SK-N-DZ (cell line): ENCODE measurements around the gene PIAS4.

Experiments
- DNase-seq: peaks from one replicate; pipeline ENCODE4 v3.0.0-alpha.2; 2015; ENCODE audit warnings: low spot score

The PIAS4 gene

DNA sequence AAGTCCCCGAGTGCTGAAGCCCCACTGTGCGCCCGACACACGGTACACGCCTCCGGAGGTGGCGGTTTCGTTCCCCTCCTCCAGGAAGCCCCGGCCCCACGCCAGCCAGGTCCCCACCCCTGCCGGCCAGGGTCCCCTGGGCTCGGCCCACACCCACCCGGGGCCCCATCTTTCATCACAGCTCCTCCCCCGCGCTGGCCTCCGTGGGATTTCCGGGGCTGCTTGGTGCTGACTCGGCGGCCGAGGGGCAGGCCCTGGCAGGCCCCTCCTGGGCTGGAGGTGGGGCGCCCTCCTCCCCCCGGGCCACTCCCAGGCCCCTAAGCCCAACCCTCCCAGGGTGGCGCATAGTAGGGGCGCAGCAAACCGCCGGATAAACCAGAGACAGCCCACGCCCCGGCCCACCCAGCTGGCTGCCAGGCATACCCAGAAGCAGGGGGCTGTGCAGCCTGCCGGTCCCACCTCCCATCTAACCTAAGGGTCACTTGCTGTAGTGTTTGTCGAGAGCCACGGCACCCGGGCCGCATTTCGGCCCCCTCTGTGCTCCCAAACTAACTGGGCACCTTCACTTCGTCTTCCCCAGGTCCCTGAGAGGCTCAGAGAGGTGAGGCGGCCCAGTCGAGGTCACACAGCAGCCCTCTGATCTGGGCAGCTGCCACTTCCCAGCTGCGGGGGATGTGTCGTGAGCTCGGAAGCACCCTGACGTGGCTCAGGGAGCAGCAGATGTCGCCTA lies 52.5 kb downstream of the PIAS4 start:
- DNase-seq, result no peak

DNA sequence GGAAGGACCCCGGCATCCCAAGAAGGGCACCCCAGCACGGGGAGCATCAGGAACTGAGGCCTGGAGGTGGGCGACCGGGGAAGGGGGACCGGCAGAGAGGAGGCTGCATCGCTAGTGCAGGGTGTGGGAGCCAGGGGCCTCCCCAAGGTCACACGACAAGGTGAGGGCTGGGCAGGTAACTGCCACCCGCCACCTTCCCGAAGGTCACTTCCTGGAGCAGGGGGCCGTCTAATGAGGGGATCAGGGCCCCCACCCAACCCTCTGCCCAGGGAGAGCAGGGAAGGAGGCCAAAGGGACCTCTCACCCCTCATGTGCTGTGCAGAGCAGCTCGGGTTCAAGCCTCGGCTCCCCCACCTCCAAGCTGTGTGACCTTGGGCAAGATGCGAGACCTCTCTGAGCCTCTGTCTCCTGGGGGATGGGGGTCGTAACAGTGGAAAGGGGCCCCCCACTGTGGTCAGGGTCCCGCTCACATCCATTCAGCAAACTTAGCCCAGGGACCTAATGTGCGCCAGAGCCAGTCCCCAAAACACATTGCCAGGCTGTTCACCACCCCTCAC lies 53.2 kb downstream of the PIAS4 start:
- DNase-seq, result no peak

DNA sequence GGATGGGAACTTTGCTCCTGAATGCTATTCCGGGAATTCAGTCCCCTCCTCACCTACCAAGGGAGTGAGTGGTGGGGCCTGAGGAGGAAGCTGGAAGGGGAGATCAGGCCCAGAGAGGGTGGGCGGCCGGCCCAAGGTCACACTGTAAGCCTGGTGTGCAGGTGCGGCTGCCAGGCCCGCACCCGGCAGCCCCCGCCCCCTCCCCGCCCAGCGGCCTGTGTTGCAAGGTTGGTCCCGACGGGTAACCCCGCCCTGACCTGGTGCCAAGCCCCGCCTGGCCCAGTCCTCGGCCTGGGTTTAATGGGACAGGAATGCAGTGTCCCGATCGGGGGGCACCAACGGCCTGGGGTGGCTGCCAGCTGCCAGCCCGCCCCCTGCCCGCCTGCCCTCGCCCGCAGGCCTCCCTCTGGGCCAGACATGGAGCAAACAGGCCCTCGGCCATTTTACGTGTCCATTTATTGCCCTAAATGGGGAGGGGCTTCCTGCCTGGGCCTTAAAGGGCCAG lies 53.7 kb downstream of the PIAS4 start:
- no peak for DNase-seq

DNA sequence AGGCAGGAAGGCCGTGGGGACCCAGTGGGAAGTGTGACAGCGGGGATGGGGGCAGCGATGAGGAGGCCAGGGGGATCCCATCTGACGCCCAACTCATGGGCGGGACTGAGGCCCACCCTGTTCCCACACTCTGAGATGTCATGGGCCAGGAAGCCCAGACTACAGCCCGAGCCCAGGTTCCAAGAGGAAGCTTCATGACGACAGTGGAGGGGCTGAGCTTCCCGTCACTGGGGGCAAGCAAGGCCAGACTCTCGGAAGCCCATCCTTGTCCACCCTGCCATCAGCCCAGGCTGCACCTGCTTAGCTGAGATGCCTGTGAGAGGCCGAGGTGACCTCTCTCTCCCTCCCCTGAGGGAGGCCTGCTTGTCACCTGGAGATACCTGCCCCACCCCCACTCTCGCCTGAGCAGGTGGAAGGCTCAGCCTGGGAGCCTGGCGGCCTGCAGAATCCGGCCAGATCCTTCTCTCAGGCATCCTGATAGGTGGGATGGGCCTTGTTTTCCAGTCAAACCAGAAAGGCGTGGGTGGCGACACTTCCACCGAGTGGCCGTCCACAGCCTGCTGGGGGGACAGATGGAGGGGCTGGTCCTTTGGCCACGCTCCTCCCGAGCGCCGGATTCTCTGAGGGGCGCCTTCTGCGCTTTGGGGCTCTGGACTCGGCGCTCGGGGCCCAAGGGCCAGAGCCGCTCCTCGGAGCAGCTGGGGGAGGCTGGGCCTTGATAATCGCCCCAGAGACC lies 54.3 kb downstream of the PIAS4 start:
- DNase-seq, result no peak

DNA sequence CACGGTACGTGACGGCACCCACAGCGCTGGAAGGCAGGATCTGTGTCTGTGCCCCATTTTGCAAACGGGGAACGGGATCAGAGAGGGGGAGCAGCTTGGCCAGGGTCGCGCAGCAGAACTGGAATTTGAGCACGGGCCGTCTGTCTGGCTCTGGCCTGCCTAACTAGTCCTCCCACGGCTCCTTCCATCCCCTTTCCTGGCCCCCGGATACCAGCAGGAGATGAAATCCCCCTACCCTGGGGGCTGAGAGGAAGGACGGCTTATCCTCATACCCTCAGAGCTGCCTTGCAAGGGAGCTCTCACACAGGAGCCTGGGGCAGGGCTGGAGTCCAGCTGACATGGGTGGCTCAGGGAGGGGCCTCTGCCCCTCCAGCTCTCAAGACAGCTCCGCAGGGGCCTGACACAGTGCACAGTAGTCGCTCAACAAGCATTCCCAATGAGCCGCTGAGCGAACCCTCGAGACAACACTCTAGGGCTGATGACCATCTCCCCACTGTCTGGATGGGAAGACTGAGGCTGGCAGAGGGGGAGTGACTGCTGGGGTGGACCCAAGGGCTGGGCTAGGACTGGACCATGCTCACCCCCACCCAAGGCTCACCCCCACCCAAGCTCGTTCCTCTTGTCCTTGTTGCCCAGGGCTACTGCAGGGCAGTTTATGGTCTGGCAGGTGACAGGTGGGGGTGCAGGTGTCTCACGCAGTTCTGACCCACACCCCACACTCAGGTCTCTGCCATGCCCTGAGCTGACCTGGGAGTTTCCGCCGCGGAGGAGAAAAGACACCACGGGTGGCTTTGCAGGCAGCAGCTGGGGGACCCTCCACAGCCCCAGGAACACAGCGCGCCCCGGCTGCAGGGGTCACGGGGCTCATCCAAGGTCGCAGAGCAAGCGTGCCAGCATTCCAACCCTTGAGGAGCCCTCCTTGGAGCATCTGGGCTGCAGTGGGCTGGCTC lies 55.2 kb downstream of the PIAS4 start:
- no peak for DNase-seq

DNA sequence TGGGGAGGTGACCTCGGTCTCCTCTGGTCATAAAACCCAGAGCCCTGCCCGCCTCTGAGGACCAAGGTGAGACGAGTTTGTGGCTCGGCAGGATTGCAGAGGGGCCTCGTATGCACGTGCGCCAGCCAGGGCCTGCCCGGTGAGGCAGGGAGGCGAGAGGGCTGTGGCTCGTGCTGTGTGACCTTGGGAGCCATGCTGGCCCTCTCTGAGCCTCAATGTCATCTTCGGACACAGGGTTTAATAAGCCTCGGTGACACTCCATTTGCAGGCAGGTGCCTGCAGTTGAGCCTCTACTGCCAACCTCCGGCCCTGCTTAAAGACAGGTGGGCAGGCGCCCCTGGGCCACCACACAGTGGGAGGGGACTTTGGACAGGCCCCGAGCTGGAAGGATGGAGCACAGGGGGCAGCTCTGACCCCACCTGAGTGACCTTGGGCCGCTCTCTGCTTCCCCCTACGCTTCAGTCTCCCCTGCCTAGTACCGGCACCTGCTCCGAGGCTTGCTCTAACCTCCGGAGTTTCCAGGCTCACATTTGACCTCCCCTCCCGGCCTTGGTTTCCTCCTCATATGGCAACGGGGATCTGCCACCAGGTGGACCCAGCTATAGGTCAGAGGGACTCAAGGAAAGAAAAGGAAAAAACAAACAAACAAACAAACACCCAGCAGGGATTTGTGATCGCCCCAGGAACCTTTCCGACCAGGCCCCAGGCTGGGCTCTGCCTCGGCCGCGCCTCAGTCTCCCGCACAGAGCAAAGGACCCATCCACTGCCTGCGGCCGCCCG lies 56.0 kb downstream of the PIAS4 start:
- no peak for DNase-seq

DNA sequence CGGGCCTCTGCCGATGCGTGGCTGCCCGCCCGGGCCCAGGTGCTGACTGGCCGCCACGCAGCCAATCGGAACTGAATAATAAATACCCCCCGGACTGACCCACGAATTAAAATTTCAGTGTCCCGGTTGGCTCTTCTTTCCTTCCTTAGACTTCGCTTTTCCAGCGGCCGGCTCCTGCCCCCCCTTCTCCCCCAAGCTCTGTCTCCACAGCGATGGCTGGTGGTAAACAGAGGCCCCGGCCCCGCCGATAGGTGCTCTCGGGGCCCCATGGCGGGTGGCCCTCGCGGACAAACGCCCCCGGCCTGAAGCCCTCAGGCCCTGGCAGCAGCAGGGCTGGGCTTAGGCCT lies 56.6 kb downstream of the PIAS4 start:
- no peak for DNase-seq

DNA sequence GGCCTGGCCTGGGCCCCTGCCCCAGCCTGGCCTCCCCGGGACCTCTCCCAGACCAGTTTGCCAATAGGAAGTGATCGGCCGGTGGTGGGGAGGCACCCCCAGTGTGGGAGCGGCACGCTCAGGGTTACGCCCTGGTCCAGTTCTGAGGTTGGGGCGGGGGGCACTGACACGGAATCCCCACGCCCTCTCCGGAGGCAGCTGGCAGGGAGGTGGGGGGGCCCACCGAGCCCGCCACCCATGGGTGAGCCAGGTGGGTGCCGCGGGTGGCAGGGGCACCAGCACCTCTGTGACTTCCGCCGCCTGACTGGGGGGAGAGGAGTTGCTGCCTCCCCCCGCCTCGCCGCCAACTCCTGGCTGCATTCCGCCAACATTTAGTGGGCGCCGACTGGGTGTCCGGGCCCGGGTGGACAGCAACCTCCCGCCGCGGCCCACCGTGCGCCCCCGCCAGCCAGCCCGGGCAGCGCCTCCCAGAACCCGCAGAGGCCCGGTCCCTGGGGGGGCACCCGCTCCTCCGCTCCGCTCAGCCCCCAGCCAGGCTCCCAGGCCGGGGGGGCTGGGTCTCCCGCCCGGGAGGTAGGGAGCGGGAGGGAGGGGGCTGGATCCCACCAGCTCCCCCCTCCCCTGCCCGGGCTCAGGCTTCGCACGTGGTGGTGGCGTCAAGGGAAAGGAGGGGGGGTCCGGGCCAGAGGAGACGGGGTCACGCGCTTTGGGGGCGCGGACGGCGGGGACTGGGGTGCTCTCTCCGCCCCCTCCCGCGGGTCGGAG lies 57.1 kb downstream of the PIAS4 start:
- no peak for DNase-seq

DNA sequence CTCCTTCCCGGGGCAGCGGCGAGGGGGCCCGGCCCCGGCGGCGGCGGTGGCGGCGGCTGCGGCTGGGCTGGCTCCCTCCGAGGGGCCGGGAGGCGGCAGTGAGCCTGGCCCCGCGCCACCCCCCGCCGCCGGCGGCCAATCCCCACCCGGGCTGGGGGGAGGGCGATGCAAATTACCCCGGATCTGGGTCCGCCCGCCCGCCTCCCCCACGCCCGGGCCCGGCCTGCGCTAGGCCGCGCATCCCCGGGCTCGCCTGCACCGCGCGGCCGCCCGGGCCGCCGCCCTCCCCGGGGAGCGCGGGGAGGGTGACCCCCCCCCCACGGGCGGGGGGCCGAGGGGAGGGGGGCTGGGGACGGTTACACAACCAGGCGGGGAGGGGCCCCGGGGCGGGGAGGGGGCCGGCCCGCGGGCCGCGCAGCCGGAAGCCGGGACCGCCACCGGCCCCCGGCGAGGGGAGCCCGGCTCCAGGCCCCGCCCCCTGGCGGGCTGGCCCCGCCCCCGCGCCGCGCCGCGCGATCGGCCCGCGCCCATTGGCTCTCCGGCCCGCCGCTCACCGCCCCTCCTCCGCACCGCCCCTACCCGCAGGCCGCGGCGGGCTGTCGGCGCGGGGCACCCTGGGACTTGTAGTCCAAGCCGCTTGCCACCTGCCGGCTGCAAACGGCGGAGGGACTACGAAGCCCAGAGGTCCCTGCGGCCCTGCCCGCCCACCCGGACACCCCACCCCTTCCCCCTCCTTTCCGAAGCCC lies 58.1 kb downstream of the PIAS4 start:
- peak; percentile 95 for DNase-seq

DNA sequence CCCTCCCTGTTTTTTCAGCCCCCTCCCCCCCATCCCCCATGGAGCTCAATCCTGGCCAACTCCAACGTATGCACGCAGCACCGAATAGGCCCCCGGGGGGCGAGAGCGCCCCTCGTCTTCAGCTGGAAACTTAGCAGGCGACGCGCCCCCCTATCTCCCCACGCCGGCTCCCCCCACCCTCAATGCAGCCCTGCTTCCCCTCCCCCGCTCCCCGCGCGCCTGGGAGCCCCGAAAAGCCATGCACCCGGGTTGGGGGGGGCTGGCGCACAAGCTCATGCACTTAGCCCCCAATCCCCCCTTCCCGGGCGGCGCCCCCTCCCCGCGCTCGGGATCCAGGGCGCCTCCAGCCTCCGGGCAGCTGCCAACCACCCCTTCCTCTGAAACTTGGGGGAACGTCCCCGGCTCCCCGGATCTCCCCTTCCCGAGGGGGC lies 58.7 kb downstream of the PIAS4 start:
- DNase-seq, result no peak

DNA sequence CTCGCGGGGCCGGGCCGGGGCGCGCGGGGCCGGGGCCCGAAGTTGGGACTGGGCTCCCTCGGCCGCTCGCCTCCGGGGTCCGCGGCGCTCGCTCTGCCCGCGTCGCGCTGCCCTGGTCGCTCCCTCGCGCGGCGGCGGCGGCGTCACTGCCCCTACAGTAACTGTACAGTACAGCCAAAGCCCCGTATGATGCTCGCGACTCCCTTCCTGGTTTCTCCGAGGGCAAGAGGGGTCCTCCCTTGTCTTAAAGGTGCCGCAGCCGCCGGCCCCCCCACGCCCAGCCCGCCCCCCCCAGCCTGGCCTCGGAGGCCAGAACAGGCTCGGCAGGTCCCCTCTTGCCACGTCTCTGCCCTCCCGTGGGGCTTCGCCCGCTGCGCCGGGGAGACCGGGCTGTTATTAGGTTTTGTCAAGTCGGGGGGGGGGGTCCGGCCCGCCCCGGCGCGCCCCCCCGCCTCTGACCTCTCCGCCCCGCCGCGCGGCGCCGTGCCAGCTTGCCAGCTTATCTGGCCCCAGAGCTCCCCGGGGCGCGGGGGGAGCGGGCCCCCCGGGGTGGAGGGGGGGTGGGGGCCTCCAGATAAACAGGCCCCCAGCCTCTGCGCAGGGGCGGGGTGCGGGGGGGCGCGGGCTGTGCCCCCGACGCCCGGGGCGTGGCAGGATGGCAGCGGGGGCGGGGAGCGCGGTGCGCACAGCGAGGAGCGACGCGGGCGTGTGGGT lies 59.3 kb downstream of the PIAS4 start, which contains the start of gene ZBTB7A:
ZBTB7A (minus strand) TSS at position 218 of the 714 bp plus-strand sequence. CDS start 11,667 bp downstream, outside the sequence.
- DNase-seq, result peak; percentile 77

DNA sequence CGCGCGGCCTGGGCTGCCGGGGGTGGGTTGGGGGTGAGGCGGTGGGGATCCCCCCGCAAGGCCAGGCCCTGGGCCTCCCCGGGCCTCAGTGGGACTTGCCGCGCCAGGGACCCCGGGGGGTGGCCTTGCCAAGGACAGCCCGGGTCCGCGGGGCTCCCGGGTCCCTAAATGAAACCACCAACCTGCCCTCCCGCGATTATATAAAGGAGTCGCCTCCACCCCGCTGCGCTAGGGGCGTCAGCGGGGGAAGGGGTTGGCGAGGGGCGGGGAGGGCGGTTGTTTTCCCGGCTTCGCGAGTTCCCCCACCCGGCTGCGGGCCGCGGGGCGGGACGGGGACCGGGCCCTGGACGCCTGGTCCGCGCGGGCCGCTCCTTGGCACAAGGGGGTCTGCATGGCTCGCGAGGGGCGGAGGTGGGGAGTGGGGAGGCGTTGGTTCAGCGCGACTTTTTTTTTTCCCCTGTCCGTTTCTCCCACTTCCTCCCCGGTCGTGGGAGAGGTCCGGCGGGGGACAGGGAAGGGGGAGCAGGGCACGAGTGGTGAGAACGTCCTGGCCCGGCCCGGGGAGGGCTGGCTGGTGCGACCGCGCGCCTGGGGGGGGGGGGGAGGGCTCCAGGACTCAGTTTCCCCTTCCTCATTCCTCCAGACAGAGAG lies 60.0 kb downstream of the PIAS4 start:
- no peak for DNase-seq

DNA sequence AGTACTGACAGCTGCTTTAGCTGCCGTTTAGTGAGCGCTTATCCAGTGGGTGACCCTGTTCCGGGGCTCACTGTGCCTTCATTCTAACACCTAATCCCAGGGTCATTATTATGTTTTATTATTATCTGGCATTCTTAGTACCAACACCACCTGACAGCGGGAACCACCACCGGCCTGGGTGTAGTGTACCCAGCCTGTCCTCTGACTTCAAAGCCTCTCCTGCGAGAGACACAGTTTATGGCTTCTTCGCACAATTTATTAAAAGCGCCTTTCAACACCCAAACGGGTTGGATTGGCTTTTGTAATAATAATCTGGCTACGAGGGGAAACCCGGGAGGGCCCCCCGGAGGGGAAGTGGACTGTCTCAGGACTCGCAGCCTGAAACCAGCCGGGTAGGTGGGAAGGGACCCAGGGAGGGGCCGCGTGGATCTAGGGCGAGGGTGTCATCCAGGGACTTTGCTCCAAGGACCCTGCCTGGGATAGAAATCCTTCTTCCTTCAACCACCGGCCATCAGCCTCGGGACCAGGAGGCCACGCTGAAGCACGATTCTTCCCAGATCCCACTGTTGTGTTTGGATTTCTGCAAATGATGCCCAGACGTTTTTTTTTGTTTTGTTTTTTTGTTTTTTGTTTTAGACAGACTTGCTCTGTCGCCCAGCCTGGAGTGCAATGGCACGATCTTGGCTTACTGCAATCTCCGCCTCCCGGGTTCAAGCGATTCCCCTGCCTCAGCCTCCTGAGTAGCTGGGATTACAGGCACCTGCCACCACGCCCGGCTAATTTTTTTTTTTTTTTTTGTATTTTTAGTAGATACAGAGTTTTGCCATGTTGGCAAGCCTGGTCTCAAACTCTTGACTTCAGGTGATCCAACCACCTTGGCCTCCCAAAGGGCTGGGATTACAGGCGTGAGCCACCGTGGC lies 60.8 kb downstream of the PIAS4 start:
- no peak for DNase-seq

DNA sequence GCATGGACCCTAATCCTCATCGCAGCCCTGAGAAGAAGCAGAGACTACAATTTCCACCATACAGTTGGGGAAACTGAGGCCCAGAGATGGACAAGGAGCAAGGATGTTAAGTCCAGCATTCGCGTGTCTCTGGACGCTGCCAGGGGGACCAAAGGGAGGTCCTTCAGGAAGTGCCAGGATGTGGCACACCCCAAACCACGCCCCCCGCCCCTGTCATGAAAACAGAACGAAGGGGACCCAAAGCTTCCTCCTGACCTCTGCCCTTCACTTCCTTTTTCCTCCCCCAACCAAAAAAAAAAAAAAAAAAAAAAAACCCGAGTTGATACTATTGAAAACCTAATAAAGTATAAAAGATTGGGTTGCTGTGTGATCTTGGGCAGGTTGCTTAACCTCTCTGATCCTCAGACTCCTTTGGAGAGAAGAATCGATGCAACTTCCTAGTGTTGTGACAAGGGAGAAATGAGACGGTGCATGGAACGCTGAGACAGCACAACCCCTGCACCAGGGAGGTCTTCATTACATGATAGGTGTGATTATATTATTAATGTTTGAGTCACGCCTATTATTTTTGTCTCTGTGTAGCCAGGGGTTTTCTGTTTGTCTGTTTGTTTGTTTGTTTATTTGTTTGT lies 61.9 kb downstream of the PIAS4 start:
- DNase-seq, result no peak

DNA sequence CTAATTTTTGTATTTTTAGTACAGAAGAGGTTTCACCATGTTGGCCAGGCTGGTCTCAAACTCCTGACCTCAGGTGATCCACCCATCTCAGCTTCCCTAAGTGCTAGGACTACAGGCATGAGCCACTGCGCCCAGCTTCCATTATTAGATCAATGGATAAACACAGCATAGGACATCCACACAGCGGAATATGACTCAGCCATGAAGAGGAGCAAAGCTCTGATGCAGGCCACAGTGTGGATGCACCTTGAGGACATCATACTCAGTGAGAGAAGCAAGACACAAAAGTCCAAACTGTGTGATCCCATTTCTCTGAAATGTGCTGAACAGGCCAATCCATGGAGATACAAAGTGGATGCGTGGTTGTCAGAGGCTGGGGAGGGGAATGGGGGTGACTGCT lies 64.1 kb downstream of the PIAS4 start:
- DNase-seq, result no peak

DNA sequence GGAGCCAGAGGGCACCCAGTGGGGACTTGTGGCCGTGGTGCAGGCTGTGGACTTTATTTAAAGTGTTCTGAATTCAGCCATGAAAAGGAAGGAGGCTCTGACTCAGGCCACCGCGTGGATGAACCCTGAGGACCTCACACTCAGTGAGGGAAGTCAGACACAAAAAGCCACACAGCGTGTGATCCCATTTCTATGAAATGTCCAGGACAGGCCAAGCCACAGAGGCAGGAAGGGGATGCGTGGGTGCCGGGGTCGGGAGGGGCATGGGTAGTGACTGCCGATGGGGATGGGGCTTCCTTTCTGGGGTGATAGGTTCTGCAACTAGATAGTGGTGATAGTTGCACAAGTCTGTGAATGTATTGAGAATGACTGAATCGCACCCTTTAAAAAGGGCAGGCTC lies 67.8 kb downstream of the PIAS4 start:
- DNase-seq, result no peak

DNA sequence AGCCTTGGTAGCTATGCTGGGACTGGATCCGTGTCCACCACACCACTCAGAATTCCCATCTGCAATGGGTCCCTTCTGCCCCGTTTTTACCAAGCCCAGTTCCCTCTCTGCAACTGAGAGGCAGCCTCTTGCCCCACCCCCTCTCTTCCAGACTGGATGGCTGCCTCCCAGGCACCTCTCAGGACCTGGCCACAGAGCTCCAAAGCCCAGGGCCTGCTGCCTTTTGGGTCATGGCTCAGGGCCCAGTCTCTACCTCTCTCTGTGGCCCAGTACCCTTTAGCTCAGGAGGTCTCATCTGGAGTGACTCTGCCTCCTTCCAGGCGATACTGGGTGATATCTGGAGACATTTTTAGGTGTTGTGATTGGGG lies 69.5 kb downstream of the PIAS4 start:
- no peak for DNase-seq
